Activated CD4-positive, alpha-beta memory T cell treated with anti-CD3 and anti-CD28 coated beads for 36 hours (primary cell): ENCODE results near the gene ACVRL1. TPM values are rescaled to one million over a fixed set of nuclear protein-coding genes. Genes with fewer than 3 reads are reported as not detected.

ENCODE experiments used
- CTCF ChIA-PET: fragments of 350-600 bp; sonication (Branson Sonifier 250); formaldehyde crosslinking; loops from one replicate; lab custom pipeline; 2021; ENCODE audit warnings: antibody characterized with exemption, inconsistent platforms; lab: Charles Lee
- POLR2A ChIA-PET: fragments of 350-600 bp; sonication (Branson Sonifier 250); formaldehyde crosslinking; loops from one replicate; lab custom pipeline; 2021; ENCODE audit warnings: antibody characterized with exemption; lab: Charles Lee
- DNase-seq: peaks from one replicate; pipeline ENCODE4 v3.0.0-alpha.2; 2020
- H3K27ac Mint-ChIP-seq: one replicate; pipeline ENCODE4 v1.8.0; 2021; ENCODE audit warnings: mixed read lengths
- H3K27me3 Mint-ChIP-seq: one replicate; pipeline ENCODE4 v1.8.0; 2021; ENCODE audit warnings: mixed read lengths
- H3K36me3 Mint-ChIP-seq: one replicate; pipeline ENCODE4 v1.8.0; 2021; ENCODE audit warnings: mixed read lengths
- H3K4me1 Mint-ChIP-seq: one replicate; pipeline ENCODE4 v1.8.0; 2021; ENCODE audit warnings: low read depth, mixed read lengths
- H3K4me3 Mint-ChIP-seq: one replicate; pipeline ENCODE4 v1.8.0; 2021; ENCODE audit warnings: mild to moderate bottlenecking, mixed read lengths
- H3K9me3 Mint-ChIP-seq: one replicate; pipeline ENCODE4 v1.8.0; 2021; ENCODE audit warnings: mixed read lengths
- intact Hi-C: fragments of 100-400 bp; cut with micrococcal nuclease; formaldehyde crosslinking; loops from one replicate; pipeline ENCODE4 v1.15.1; 2023
- total RNA-seq, 2 experiments: library from RNA; stranded (reverse); gene quantifications; one replicate each; pipeline ENCODE4 v1.2.3, GENCODE V29; 2021

ACVRL1 gene
- total RNA-seq, 2 experiments from 2014 or later, result not detected

GRCh38 chr12:51953089-51953488 lies 45.8 kb downstream of the ACVRL1 start:
- Mint-ChIP-seq H3K4me1 (peaks cover 43% of the 10 kb centered on the region), H3K9me3 (no peaks in the 10 kb centered on the region), H3K27me3 (peaks cover 4% of the 10 kb centered on the region), H3K4me3 (peak overlapping the region; percentile 71), H3K36me3 (no peaks in the 10 kb centered on the region), H3K27ac (no peak overlapping the region)
- ChIA-PET CTCF (interaction anchor here (1.7 kb wide), 1 partner anchor 73 kb away, joined by 4 read pairs; no protein-coding TSS in a partner anchor), POLR2A (interaction anchor here (0.6 kb wide), 1 partner anchor 117 kb away, joined by 3 read pairs; no protein-coding TSS in a partner anchor)
- intact Hi-C loops, result no loop called here
- DNase-seq, result no peak

GRCh38 chr12:51953864-51954263 lies 46.6 kb downstream of the ACVRL1 start:
- POLR2A ChIA-PET, result no interaction called here
- intact Hi-C loops, result no loop called here

GRCh38 chr12:51954561-51955361 lies 47.5 kb downstream of the ACVRL1 start:
- DNase-seq, result no peak
- POLR2A ChIA-PET, result no interaction called here
- H3K4me3 Mint-ChIP-seq, result no peak overlapping the region
- peaks cover 43% of the 10 kb centered on the region for H3K4me1 Mint-ChIP-seq
- no peaks in the 10 kb centered on the region for H3K9me3 Mint-ChIP-seq
- no peak overlapping the region for H3K27ac Mint-ChIP-seq
- H3K36me3 Mint-ChIP-seq, result no peaks in the 10 kb centered on the region
- CTCF ChIA-PET, result interaction anchor here (0.8 to 1.7 kb wide), 4 partner anchors 16 to 71 kb away, joined by 3 to 8 read pairs (median 4); no protein-coding TSS in a partner anchor
- peaks cover 4% of the 10 kb centered on the region for H3K27me3 Mint-ChIP-seq
- intact Hi-C loops, result no loop called here

More at GRCh38 chr12:51953864-51954263, 46.6 kb downstream of the ACVRL1 start:
- H3K27ac Mint-ChIP-seq, result no peak overlapping the region
- H3K4me3 Mint-ChIP-seq, result no peak overlapping the region
- no peaks in the 10 kb centered on the region for H3K9me3 Mint-ChIP-seq
- peaks cover 43% of the 10 kb centered on the region for H3K4me1 Mint-ChIP-seq
- CTCF ChIA-PET, result interaction anchor here (1.0 to 1.7 kb wide), 2 partner anchors 17 to 72 kb away, joined by 3 to 4 read pairs; no protein-coding TSS in a partner anchor
- no peak for DNase-seq
- peaks cover 4% of the 10 kb centered on the region for H3K27me3 Mint-ChIP-seq
- H3K36me3 Mint-ChIP-seq, result no peaks in the 10 kb centered on the region

- no peaks in the 10 kb centered on the region for H3K27me3 Mint-ChIP-seq
- intact Hi-C loops, result no loop called here
- no peak overlapping the region for H3K4me3 Mint-ChIP-seq
- H3K36me3 Mint-ChIP-seq, result no peaks in the 10 kb centered on the region
- no peak for DNase-seq
- ChIA-PET CTCF (interaction anchor here (0.8 to 1.6 kb wide), 3 partner anchors 25 to 70 kb away, joined by 3 to 8 read pairs (median 4); no protein-coding TSS in a partner anchor), POLR2A (no interaction called here)
- H3K4me1 Mint-ChIP-seq, result peaks cover 46% of the 10 kb centered on the region
- H3K27ac Mint-ChIP-seq, result no peak overlapping the region
- no peaks in the 10 kb centered on the region for H3K9me3 Mint-ChIP-seq
Measured at GRCh38 chr12:51955702-51956101, 48.4 kb downstream of the ACVRL1 start.

GRCh38 chr12:51958542-51958941 lies 51.2 kb downstream of the ACVRL1 start:
- no peaks in the 10 kb centered on the region for H3K9me3 Mint-ChIP-seq
- DNase-seq, result no peak
- no peaks in the 10 kb centered on the region for H3K27me3 Mint-ChIP-seq
- ChIA-PET POLR2A (no interaction called here), CTCF (interaction anchor here (1.0 to 2.0 kb wide), 3 partner anchors 18 to 35 kb away, joined by 3 to 7 read pairs (median 5); no protein-coding TSS in a partner anchor)
- no peak overlapping the region for H3K4me3 Mint-ChIP-seq
- intact Hi-C loops, result no loop called here
- peaks cover 2% of the 10 kb centered on the region for H3K36me3 Mint-ChIP-seq
- H3K4me1 Mint-ChIP-seq, result peaks cover 48% of the 10 kb centered on the region
- no peak overlapping the region for H3K27ac Mint-ChIP-seq

- DNase-seq, result no peak
- H3K36me3 Mint-ChIP-seq, result peaks cover 2% of the 10 kb centered on the region
- H3K4me1 Mint-ChIP-seq, result peaks cover 42% of the 10 kb centered on the region
- H3K9me3 Mint-ChIP-seq, result no peaks in the 10 kb centered on the region
- CTCF ChIA-PET, result interaction anchor here (0.9 to 1.8 kb wide), 4 partner anchors 11 to 36 kb away, joined by 3 to 5 read pairs (median 4); no protein-coding TSS in a partner anchor
- POLR2A ChIA-PET, result no interaction called here
- intact Hi-C loops, result no loop called here
- no peaks in the 10 kb centered on the region for H3K27me3 Mint-ChIP-seq
- H3K4me3 Mint-ChIP-seq, result no peak overlapping the region
- H3K27ac Mint-ChIP-seq, result no peak overlapping the region
Measured at GRCh38 chr12:51959211-51959610, 51.9 kb downstream of the ACVRL1 start.

GRCh38 chr12:51959921-51960320 lies 52.6 kb downstream of the ACVRL1 start:
- Mint-ChIP-seq H3K27me3 (no peaks in the 10 kb centered on the region), H3K4me1 (peaks cover 34% of the 10 kb centered on the region), H3K9me3 (no peaks in the 10 kb centered on the region), H3K36me3 (peaks cover 2% of the 10 kb centered on the region), H3K4me3 (no peak overlapping the region), H3K27ac (no peak overlapping the region)
- DNase-seq, result no peak
- intact Hi-C loops, result no loop called here
- ChIA-PET POLR2A (no interaction called here), CTCF (interaction anchor here (0.9 to 1.8 kb wide), 3 partner anchors 11 to 37 kb away, joined by 4 to 5 read pairs (median 4); no protein-coding TSS in a partner anchor)

GRCh38 chr12:51960488-51960887 lies 53.2 kb downstream of the ACVRL1 start:
- Mint-ChIP-seq H3K4me3 (no peak overlapping the region), H3K36me3 (peaks cover 2% of the 10 kb centered on the region), H3K27me3 (no peaks in the 10 kb centered on the region), H3K4me1 (peaks cover 29% of the 10 kb centered on the region), H3K27ac (no peak overlapping the region), H3K9me3 (no peaks in the 10 kb centered on the region)
- no peak for DNase-seq
- ChIA-PET CTCF (interaction anchor here (1.2 kb wide), 1 partner anchor 37 kb away, joined by 4 read pairs; no protein-coding TSS in a partner anchor), POLR2A (no interaction called here)
- intact Hi-C loops, result no loop called here

GRCh38 chr12:51960890-51961289 lies 53.6 kb downstream of the ACVRL1 start:
- intact Hi-C loops, result no loop called here

GRCh38 chr12:51961834-51962233 lies 54.5 kb downstream of the ACVRL1 start:
- no peaks in the 10 kb centered on the region for H3K9me3 Mint-ChIP-seq
- no peak overlapping the region for H3K27ac Mint-ChIP-seq
- ChIA-PET POLR2A (interaction anchor here (1.2 kb wide), 1 partner anchor 9 kb away, joined by 5 read pairs; no protein-coding TSS in a partner anchor), CTCF (interaction anchor here (0.7 to 1.5 kb wide), 6 partner anchors 10 to 64 kb away, joined by 3 to 15 read pairs (median 4); no protein-coding TSS in a partner anchor)
- H3K27me3 Mint-ChIP-seq, result no peaks in the 10 kb centered on the region
- H3K4me3 Mint-ChIP-seq, result no peak overlapping the region
- DNase-seq, result no peak
- peaks cover 22% of the 10 kb centered on the region for H3K4me1 Mint-ChIP-seq
- H3K36me3 Mint-ChIP-seq, result peaks cover 2% of the 10 kb centered on the region
- intact Hi-C loops, result no loop called here

More at GRCh38 chr12:51960890-51961289, 53.6 kb downstream of the ACVRL1 start:
- Mint-ChIP-seq H3K27ac (no peak overlapping the region), H3K4me1 (peaks cover 25% of the 10 kb centered on the region), H3K4me3 (no peak overlapping the region), H3K9me3 (no peaks in the 10 kb centered on the region), H3K27me3 (no peaks in the 10 kb centered on the region), H3K36me3 (peaks cover 2% of the 10 kb centered on the region)
- DNase-seq, result no peak
- ChIA-PET CTCF (interaction anchor here (0.8 kb wide), 1 partner anchor 10 kb away, joined by 3 read pairs; no protein-coding TSS in a partner anchor), POLR2A (no interaction called here)

GRCh38 chr12:51962737-51963136 lies 55.4 kb downstream of the ACVRL1 start:
- H3K27me3 Mint-ChIP-seq, result no peaks in the 10 kb centered on the region
- intact Hi-C loops, result no loop called here
- ChIA-PET CTCF (interaction anchor here (0.9 to 1.5 kb wide), 4 partner anchors 9 to 40 kb away, joined by 3 to 15 read pairs (median 4); no protein-coding TSS in a partner anchor), POLR2A (interaction anchor here (1.2 kb wide), 1 partner anchor 8 kb away, joined by 5 read pairs; no protein-coding TSS in a partner anchor)
- H3K36me3 Mint-ChIP-seq, result peaks cover 2% of the 10 kb centered on the region
- H3K4me1 Mint-ChIP-seq, result peaks cover 20% of the 10 kb centered on the region
- no peak for DNase-seq
- no peaks in the 10 kb centered on the region for H3K9me3 Mint-ChIP-seq
- H3K27ac Mint-ChIP-seq, result no peak overlapping the region
- H3K4me3 Mint-ChIP-seq, result no peak overlapping the region

GRCh38 chr12:51963477-51963876 lies 56.2 kb downstream of the ACVRL1 start:
- Mint-ChIP-seq H3K36me3 (peaks cover 2% of the 10 kb centered on the region), H3K27ac (no peak overlapping the region), H3K9me3 (no peaks in the 10 kb centered on the region), H3K4me1 (peaks cover 19% of the 10 kb centered on the region), H3K4me3 (no peak overlapping the region), H3K27me3 (no peaks in the 10 kb centered on the region)
- intact Hi-C loops, result no loop called here
- POLR2A ChIA-PET, result no interaction called here
- CTCF ChIA-PET, result no interaction called here
- DNase-seq, result no peak
